Left renal cortex interstitium (tissue), 4 donors: ENCODE data around the gene OST4. TPM values are rescaled to one million over a fixed set of nuclear protein-coding genes. Genes with fewer than 3 reads are reported as not detected.
"Not testable (repeated sequence)": the region's sequence is repeated elsewhere in the genome, so short reads cannot be mapped to it uniquely, and the experiment has no call there.

Experiments used
- DNase-seq, 4 donors: peaks; one replicate each; pipeline ENCODE4 v3.0.0-alpha.2; 2013; ENCODE audit warnings: low read depth in 4 of 4, low spot score in 2 of 4, missing footprints in 1 of 4
- polyA plus RNA-seq, 4 donors: library from polyadenylated mRNA; unstranded; fragments of 120-200 nt; gene quantifications; one replicate each; pipeline ENCODE4 v1.2.1, GENCODE V29; 2013; ENCODE audit not compliant: insufficient read length in 4 of 4

Gene OST4
- polyA plus RNA-seq, 4 donors: 222 to 297 (median 264) TPM

GRCh38 chr2:27080140-27080469 is 8.7 kb upstream of the OST4 start:
- no peak for DNase-seq

- no peak for DNase-seq
Observed at GRCh38 chr2:27079233-27080139, 8.0 kb upstream of the OST4 start.

GRCh38 chr2:27078267-27079194 is 7.1 kb upstream of the OST4 start, which contains the start of gene EMILIN1:
Gene EMILIN1, plus strand, starts transcription at chr2:27078615. Its CDS starts 451 bp downstream, at chr2:27079066.
- DNase-seq: peak in 2 of 4 donors; percentile 80

- no peak for DNase-seq
Observed at GRCh38 chr2:27077231-27077630, 5.8 kb upstream of the OST4 start.

- no peak for DNase-seq
Observed at GRCh38 chr2:27076323-27076722, 4.9 kb upstream of the OST4 start.

GRCh38 chr2:27075566-27075871 is 4.1 kb upstream of the OST4 start:
- DNase-seq: not testable (repeated sequence)

- DNase-seq: no peak
Observed at GRCh38 chr2:27074738-27075565, 3.5 kb upstream of the OST4 start.

GRCh38 chr2:27073782-27074181 is 2.3 kb upstream of the OST4 start:
- no peak for DNase-seq

- no peak for DNase-seq
Observed at GRCh38 chr2:27072920-27073319, 1.5 kb upstream of the OST4 start.

GRCh38 chr2:27071990-27072830 is 756 bp upstream of the OST4 start:
- DNase-seq: peak in 1 of 4 donors; percentile 86

- no peak for DNase-seq
Observed at GRCh38 chr2:27070653-27071276, 689 bp downstream of the OST4 start.

GRCh38 chr2:27069961-27070618 is 1.4 kb downstream of the OST4 start:
- DNase-seq: no peak

GRCh38 chr2:27069436-27069835 is 2.0 kb downstream of the OST4 start:
- DNase-seq: no peak

GRCh38 chr2:27067385-27067784 is 4.1 kb downstream of the OST4 start:
- no peak for DNase-seq

- DNase-seq: no peak
Observed at GRCh38 chr2:27065128-27065527, 6.3 kb downstream of the OST4 start.

GRCh38 chr2:27060323-27060722 is 11.1 kb downstream of the OST4 start:
- no peak for DNase-seq

GRCh38 chr2:27059141-27059820 is 12.2 kb downstream of the OST4 start:
- DNase-seq: no peak

GRCh38 chr2:27058210-27058609 is 13.2 kb downstream of the OST4 start:
- no peak for DNase-seq
